ENCODE measurements around the gene AACS. TPM values are rescaled to one million over a fixed set of nuclear protein-coding genes. Genes with fewer than 3 reads are reported as not detected.

The AACS gene
- total and polyA plus RNA-seq, 10 of the 15 experiments (the other 5 are each of a cell fraction or from before 2014, with no cell fraction given) = 10.1 to 34.0 (median 21.1) TPM

DNA sequence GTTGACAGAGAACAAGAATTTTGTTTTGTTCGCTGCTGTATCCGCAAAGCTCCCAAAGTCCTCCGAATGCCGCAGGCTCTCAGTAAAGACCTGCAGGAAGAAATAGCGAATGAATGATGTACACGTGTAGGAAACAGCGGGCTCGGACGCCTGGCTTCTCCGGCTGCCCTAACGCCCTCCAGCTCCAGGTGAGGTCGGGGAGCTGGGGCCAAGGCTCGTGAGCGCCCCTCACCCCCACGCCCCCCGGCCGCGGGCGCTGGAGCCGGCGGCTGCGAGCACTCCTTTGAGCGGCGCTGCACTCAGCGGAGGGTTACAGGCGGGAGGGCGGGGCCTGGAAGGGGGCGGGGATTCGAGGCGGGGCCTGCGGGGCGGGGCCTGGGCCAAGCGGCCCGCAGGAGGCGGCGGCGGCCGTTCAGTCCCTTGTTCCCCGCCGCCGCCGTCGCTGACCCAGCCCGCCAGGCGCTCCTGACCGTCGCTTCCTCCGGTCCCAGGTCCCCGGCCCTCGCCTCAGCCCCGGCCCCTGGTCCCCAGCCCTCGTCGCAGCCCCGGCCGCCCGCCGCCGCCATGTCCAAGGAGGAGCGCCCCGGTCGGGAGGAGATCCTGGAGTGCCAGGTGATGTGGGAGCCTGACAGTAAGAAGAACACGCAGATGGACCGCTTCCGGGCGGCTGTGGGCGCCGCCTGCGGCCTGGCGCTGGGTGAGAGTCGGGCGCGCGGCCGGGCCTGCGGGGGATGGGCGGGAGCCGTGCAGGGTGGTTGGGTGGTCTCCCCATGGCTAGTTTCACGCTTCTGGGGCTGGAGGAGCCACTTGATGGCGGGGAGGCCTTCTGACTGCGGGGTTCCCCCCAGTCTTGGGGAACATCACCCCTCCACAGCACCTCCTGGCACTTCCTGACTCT is at the start of gene AACS (continued):
- TF ChIP-seq SREBF1 (IDR thresholded peaks at IDR 0.05; ENCODE audit: low read length) = no peak
- TF ChIP-seq CREM (IDR thresholded peaks at IDR 0.05; ENCODE audit: low read depth) = 0 out of 2 replicates have a peak, but pooled peaks have one; percentile 6
- TF ChIP-seq, protein P1, sequence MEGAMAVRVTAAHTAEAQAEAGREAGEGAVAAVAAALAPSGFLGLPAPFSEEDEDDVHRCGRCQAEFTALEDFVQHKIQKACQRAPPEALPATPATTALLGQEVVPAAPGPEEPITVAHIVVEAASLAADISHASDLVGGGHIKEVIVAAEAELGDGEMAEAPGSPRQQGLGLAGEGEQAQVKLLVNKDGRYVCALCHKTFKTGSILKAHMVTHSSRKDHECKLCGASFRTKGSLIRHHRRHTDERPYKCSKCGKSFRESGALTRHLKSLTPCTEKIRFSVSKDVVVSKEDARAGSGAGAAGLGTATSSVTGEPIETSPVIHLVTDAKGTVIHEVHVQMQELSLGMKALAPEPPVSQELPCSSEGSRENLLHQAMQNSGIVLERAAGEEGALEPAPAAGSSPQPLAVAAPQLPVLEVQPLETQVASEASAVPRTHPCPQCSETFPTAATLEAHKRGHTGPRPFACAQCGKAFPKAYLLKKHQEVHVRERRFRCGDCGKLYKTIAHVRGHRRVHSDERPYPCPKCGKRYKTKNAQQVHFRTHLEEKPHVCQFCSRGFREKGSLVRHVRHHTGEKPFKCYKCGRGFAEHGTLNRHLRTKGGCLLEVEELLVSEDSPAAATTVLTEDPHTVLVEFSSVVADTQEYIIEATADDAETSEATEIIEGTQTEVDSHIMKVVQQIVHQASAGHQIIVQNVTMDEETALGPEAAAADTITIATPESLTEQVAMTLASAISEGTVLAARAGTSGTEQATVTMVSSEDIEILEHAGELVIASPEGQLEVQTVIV (IDR thresholded peaks at IDR 0.05; ENCODE audit: borderline replicate concordance, partially characterized antibody) = no peak
- no peak for TF ChIP-seq MYB (IDR thresholded peaks at IDR 0.05; ENCODE audit: borderline replicate concordance, low read depth, low read length)
- 0 out of 3 replicates have a peak, but pooled peaks of 1 of the 2 experiments have one; percentile 5 for TF ChIP-seq EGR1 (IDR thresholded peaks at IDR 0.05; ENCODE audit: borderline replicate concordance in 1 of 2, low read depth in 2 of 2, low read length in 2 of 2)
- TF ChIP-seq, protein P2, sequence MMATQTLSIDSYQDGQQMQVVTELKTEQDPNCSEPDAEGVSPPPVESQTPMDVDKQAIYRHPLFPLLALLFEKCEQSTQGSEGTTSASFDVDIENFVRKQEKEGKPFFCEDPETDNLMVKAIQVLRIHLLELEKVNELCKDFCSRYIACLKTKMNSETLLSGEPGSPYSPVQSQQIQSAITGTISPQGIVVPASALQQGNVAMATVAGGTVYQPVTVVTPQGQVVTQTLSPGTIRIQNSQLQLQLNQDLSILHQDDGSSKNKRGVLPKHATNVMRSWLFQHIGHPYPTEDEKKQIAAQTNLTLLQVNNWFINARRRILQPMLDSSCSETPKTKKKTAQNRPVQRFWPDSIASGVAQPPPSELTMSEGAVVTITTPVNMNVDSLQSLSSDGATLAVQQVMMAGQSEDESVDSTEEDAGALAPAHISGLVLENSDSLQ (IDR thresholded peaks at IDR 0.05) = 0 out of 2 replicates have a peak, but pooled peaks have one; percentile 8
- TF ChIP-seq ZZZ3 (IDR thresholded peaks at IDR 0.05; ENCODE audit: control insufficient read depth, insufficient read length, low read depth) = no peak
- TF ChIP-seq ZNF622 (IDR thresholded peaks at IDR 0.05) = no peak
- TF ChIP-seq ZSCAN29 (IDR thresholded peaks at IDR 0.05) = no peak
- no peak for TF ChIP-seq FOXK2 (IDR thresholded peaks at IDR 0.05)
- TF ChIP-seq TCF7 (IDR thresholded peaks at IDR 0.05; ENCODE audit: borderline replicate concordance) = no peak
- TF ChIP-seq EP300 (IDR thresholded peaks at IDR 0.05; ENCODE audit: borderline replicate concordance in 1 of 2, control insufficient read depth in 1 of 2, low read depth in 2 of 2, low read length in 2 of 2) = no peak
- TF ChIP-seq ZNF384 (IDR thresholded peaks at IDR 0.05; ENCODE audit: borderline replicate concordance, low read depth, low read length) = no peak
- TF ChIP-seq ATF7 (IDR thresholded peaks at IDR 0.05; ENCODE audit: low read depth) = no peak
- TF ChIP-seq EED (IDR thresholded peaks at IDR 0.05; ENCODE audit: low read depth) = no peak
- no peak for TF ChIP-seq MEF2B (IDR thresholded peaks at IDR 0.05; ENCODE audit: partially characterized antibody, poor library complexity, severe bottlenecking)
- no peak for TF ChIP-seq SMARCA5 (IDR thresholded peaks at IDR 0.05)
- TF ChIP-seq MTA3 (IDR thresholded peaks at IDR 0.05; ENCODE audit: borderline replicate concordance, low read length) = no peak
- no peak for TF ChIP-seq RB1 (IDR thresholded peaks at IDR 0.05; ENCODE audit: borderline replicate concordance)
- TF ChIP-seq STAT3 (IDR thresholded peaks at IDR 0.05; ENCODE audit: low read depth, low read length) = no peak
- TF ChIP-seq, protein P3, sequence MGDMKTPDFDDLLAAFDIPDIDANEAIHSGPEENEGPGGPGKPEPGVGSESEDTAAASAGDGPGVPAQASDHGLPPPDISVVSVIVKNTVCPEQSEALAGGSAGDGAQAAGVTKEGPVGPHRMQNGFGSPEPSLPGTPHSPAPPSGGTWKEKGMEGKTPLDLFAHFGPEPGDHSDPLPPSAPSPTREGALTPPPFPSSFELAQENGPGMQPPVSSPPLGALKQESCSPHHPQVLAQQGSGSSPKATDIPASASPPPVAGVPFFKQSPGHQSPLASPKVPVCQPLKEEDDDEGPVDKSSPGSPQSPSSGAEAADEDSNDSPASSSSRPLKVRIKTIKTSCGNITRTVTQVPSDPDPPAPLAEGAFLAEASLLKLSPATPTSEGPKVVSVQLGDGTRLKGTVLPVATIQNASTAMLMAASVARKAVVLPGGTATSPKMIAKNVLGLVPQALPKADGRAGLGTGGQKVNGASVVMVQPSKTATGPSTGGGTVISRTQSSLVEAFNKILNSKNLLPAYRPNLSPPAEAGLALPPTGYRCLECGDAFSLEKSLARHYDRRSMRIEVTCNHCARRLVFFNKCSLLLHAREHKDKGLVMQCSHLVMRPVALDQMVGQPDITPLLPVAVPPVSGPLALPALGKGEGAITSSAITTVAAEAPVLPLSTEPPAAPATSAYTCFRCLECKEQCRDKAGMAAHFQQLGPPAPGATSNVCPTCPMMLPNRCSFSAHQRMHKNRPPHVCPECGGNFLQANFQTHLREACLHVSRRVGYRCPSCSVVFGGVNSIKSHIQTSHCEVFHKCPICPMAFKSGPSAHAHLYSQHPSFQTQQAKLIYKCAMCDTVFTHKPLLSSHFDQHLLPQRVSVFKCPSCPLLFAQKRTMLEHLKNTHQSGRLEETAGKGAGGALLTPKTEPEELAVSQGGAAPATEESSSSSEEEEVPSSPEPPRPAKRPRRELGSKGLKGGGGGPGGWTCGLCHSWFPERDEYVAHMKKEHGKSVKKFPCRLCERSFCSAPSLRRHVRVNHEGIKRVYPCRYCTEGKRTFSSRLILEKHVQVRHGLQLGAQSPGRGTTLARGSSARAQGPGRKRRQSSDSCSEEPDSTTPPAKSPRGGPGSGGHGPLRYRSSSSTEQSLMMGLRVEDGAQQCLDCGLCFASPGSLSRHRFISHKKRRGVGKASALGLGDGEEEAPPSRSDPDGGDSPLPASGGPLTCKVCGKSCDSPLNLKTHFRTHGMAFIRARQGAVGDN (IDR thresholded peaks at IDR 0.05) = no peak
- TF ChIP-seq IRF4 (IDR thresholded peaks at IDR 0.05; ENCODE audit: low read depth, low read length) = 0 out of 2 replicates have a peak, but pooled peaks have one; percentile 15
- no peak for TF ChIP-seq FOXM1 (IDR thresholded peaks at IDR 0.05; ENCODE audit: low read depth, low read length)
